ENCODE data around the gene MARCHF10. TPM values are rescaled to one million over a fixed set of nuclear protein-coding genes. Genes with fewer than 3 reads are reported as not detected.

Gene MARCHF10
- total RNA-seq, 1 experiment from 2014 or later, result not detected

DNA sequence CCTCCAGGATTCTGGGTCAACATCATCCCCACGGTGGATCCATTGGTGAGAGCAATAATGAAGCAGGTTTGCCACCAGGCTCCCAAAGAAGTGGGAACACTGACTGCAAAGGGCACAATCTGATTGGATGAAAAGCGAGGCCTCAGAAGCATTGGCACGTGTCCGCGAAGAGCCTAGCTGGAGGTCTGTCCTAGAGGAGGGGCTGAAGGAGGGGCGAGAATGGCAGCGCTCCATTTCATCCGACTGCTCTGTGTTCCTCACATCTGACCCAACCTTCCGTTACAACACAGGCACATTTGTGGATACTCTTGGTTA is 100.7 kb downstream of the MARCHF10 start:
- no peak for ATAC-seq
- POLR2A ChIA-PET, result no interaction called here
- H3K9me3 ChIP-seq (ENCODE audit: control insufficient read depth in 1 of 2, insufficient read depth in 1 of 2, low read depth in 1 of 2, low read length in 2 of 2), result peaks cover 4 to 24% of the 10 kb centered on the region in 2 experiments; a peak in 2 of 4 replicates
- RAD21 ChIA-PET (ENCODE audit: low non-redundant PET in 1 of 2, low total read pairs in 2 of 2, uncharacterized antibody in 2 of 2, unreplicated experiment in 2 of 2), result no interaction called here
- no peak overlapping the region for H3K4me2 ChIP-seq (ENCODE audit: low read length)
- H3K27me3 ChIP-seq (ENCODE audit: insufficient read depth, low read length), result no peaks in the 10 kb centered on the region
- no TSS peak for BruUV-seq (replicated peaks)
- H3K9me2 ChIP-seq (ENCODE audit: insufficient read depth), result no peaks in the 10 kb centered on the region
- H3K36me3 ChIP-seq (ENCODE audit: control insufficient read depth in 1 of 2, insufficient read depth in 2 of 2, low read length in 2 of 2), result no peaks in the 10 kb centered on the region
- no peak overlapping the region for H3K9ac ChIP-seq (ENCODE audit: low read length)
- no peak overlapping the region for H2AFZ ChIP-seq (ENCODE audit: low read depth, low read length, poor library complexity, severe bottlenecking)
- no peak for DNase-seq (ENCODE audit: low read depth, low spot score)
- no peaks in the 10 kb centered on the region for H3K79me2 ChIP-seq (ENCODE audit: insufficient read depth, low read length)
- H3K4me3 ChIP-seq (replicated peaks in 1 of 2; ENCODE audit: low read depth in 1 of 2, low read length in 2 of 2), result no peak overlapping the region
- CTCF ChIA-PET, result no interaction called here
- no peaks in the 10 kb centered on the region for H4K20me1 ChIP-seq (ENCODE audit: insufficient read depth)
- H3K27ac ChIP-seq (ENCODE audit: low read depth, low read length), result no peak overlapping the region
- intact Hi-C loops (cut with micrococcal nuclease), result no loop called here
- TF ChIP-seq, protein P1, sequence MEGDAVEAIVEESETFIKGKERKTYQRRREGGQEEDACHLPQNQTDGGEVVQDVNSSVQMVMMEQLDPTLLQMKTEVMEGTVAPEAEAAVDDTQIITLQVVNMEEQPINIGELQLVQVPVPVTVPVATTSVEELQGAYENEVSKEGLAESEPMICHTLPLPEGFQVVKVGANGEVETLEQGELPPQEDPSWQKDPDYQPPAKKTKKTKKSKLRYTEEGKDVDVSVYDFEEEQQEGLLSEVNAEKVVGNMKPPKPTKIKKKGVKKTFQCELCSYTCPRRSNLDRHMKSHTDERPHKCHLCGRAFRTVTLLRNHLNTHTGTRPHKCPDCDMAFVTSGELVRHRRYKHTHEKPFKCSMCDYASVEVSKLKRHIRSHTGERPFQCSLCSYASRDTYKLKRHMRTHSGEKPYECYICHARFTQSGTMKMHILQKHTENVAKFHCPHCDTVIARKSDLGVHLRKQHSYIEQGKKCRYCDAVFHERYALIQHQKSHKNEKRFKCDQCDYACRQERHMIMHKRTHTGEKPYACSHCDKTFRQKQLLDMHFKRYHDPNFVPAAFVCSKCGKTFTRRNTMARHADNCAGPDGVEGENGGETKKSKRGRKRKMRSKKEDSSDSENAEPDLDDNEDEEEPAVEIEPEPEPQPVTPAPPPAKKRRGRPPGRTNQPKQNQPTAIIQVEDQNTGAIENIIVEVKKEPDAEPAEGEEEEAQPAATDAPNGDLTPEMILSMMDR (IDR thresholded peaks at IDR 0.05 in 2 of 3, conservative IDR thresholded peaks at IDR 0.05 in 1 of 3; ENCODE audit: borderline replicate concordance in 1 of 3, insufficient read depth in 1 of 3, low read depth in 2 of 3, low read length in 2 of 3), result no peak
- TF ChIP-seq ZFX (IDR thresholded peaks at IDR 0.05) (no peak), SIN3A (IDR thresholded peaks at IDR 0.05; ENCODE audit: low read depth) (no peak), POLR2AphosphoS5 (IDR thresholded peaks at IDR 0.05; ENCODE audit: low read depth, low read length) (no peak), EZH2phosphoT487 (IDR thresholded peaks at IDR 0.05; ENCODE audit: borderline replicate concordance) (no peak), SRF (IDR thresholded peaks at IDR 0.05; ENCODE audit: low read depth) (no peak), FOSL1 (IDR thresholded peaks at IDR 0.05; ENCODE audit: low read depth) (no peak), ZNF274 (IDR thresholded peaks at IDR 0.05; ENCODE audit: low read depth, low read length) (no peak), EGR1 (IDR thresholded peaks at IDR 0.05; ENCODE audit: low read depth) (no peak), YY1 (IDR thresholded peaks at IDR 0.05; ENCODE audit: extremely low read depth, insufficient replicate concordance, low read depth, low read length) (no peak), JUND (IDR thresholded peaks at IDR 0.05) (no peak)
- TF ChIP-seq, protein P2, sequence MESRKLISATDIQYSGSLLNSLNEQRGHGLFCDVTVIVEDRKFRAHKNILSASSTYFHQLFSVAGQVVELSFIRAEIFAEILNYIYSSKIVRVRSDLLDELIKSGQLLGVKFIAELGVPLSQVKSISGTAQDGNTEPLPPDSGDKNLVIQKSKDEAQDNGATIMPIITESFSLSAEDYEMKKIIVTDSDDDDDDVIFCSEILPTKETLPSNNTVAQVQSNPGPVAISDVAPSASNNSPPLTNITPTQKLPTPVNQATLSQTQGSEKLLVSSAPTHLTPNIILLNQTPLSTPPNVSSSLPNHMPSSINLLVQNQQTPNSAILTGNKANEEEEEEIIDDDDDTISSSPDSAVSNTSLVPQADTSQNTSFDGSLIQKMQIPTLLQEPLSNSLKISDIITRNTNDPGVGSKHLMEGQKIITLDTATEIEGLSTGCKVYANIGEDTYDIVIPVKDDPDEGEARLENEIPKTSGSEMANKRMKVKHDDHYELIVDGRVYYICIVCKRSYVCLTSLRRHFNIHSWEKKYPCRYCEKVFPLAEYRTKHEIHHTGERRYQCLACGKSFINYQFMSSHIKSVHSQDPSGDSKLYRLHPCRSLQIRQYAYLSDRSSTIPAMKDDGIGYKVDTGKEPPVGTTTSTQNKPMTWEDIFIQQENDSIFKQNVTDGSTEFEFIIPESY (IDR thresholded peaks at IDR 0.05; ENCODE audit: extremely low read depth, insufficient replicate concordance, low read length), result no peak
- H3K4me1 ChIP-seq (ENCODE audit: control insufficient read depth in 1 of 2, insufficient read depth in 2 of 2, low read length in 2 of 2), result peaks cover 18 to 32% of the 10 kb centered on the region in 2 experiments
